DMS79 treated with DMSO at 0.1 percent for 48 hours (cell line): Measurements from ENCODE around the gene KITLG.
"Not testable (repeated sequence)": the region's sequence is repeated elsewhere in the genome, so short reads cannot be mapped to it uniquely, and the experiment has no call there.

Experiments used
- DNase-seq: peaks from one replicate; lab custom pipeline; 2025; lab: John Stamatoyannopoulos, UW

The KITLG gene

GRCh38 chr12:88490425-88490824 is 89.8 kb downstream of the KITLG start:
- DNase-seq: no peak

- DNase-seq: no peak
Measured at GRCh38 chr12:88472775-88473174, 107.5 kb downstream of the KITLG start.

GRCh38 chr12:88472248-88472647 is 108.0 kb downstream of the KITLG start:
- DNase-seq: no peak

GRCh38 chr12:88471331-88472045 is 108.8 kb downstream of the KITLG start:
- no peak for DNase-seq

- DNase-seq: no peak
Measured at GRCh38 chr12:88469154-88469553, 111.1 kb downstream of the KITLG start.

GRCh38 chr12:88468581-88468980 is 111.7 kb downstream of the KITLG start:
- no peak for DNase-seq

- not testable (repeated sequence) for DNase-seq
Measured at GRCh38 chr12:88466708-88467107, 113.6 kb downstream of the KITLG start.

GRCh38 chr12:88458327-88458726 is 121.9 kb downstream of the KITLG start:
- DNase-seq: no peak

- no peak for DNase-seq
Measured at GRCh38 chr12:88453323-88453722, 126.9 kb downstream of the KITLG start.

GRCh38 chr12:88451205-88451604 is 129.1 kb downstream of the KITLG start:
- DNase-seq: no peak

- DNase-seq: no peak
Measured at GRCh38 chr12:88450136-88450535, 130.1 kb downstream of the KITLG start.

- DNase-seq: peak; percentile 83
Measured at GRCh38 chr12:88448337-88448915, 131.8 kb downstream of the KITLG start.

GRCh38 chr12:88445705-88446394 is 134.4 kb downstream of the KITLG start:
- DNase-seq: no peak

GRCh38 chr12:88444481-88444880 is 135.8 kb downstream of the KITLG start:
- DNase-seq: no peak
